Measurements from ENCODE around the gene SLC7A11. TPM values are rescaled to one million over a fixed set of nuclear protein-coding genes. Genes with fewer than 3 reads are reported as not detected.

Gene SLC7A11
- total RNA-seq, 4 donors from 2014 or later: 0.61 to 1.2 (median 0.73) TPM

- TF ChIP-seq POLR2A (IDR thresholded peaks at IDR 0.05) (no peak), CTCF (IDR thresholded peaks at IDR 0.05) (no peak)
- no peak overlapping the region for H3K4me3 ChIP-seq (ENCODE audit: low read depth, poor library complexity, severe bottlenecking)
- intact Hi-C loops (cut with DNase I; ENCODE audit: low total_unique reads): no loop called here
- DNase-seq (ENCODE audit: low spot score in 2 of 2): no peak
- 22 to 24% methylated on average over 3 of the region's 3 CpGs for WGBS, 2 donors
These were observed 33.9 kb upstream of the SLC7A11 start for GRCh38 chr4:138275963-138276621.

DNA sequence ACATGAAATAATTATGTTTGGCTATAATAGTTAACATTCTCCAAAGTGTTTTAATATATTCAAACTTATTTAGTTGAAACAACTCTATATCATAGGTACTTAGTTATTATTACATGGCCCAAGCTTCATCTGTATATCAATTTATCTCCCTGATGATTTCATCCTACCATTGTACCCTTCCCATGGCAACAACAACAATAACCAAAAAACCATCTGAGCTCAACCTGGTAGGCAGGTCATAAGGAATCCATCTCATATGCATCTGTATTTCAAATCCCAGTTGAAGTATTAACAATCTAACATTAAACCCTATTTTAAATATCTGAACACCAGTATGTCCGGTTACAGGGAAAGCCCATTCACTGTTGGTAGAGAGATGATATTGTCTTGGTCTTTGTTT is 33.1 kb upstream of the SLC7A11 start:
- WGBS, 2 donors: 75 to 90% methylated on average over 1 of the region's 1 CpG
- intact Hi-C loops (cut with DNase I; ENCODE audit: low total_unique reads): no loop called here
- TF ChIP-seq CTCF (IDR thresholded peaks at IDR 0.05): no peak
- no peak for TF ChIP-seq POLR2A (IDR thresholded peaks at IDR 0.05)
- no peak overlapping the region for H3K4me3 ChIP-seq (ENCODE audit: low read depth, poor library complexity, severe bottlenecking)
- no peak for DNase-seq (ENCODE audit: low spot score in 2 of 2)

- TF ChIP-seq POLR2A (IDR thresholded peaks at IDR 0.05) (no peak), CTCF (IDR thresholded peaks at IDR 0.05) (no peak)
- H3K4me3 ChIP-seq (ENCODE audit: low read depth, poor library complexity, severe bottlenecking): no peak overlapping the region
- no peak for DNase-seq (ENCODE audit: low spot score in 2 of 2)
- intact Hi-C loops (cut with DNase I; ENCODE audit: low total_unique reads): no loop called here
These were observed 27.0 kb upstream of the SLC7A11 start for GRCh38 chr4:138269175-138269574.

GRCh38 chr4:138267835-138268234 is 25.7 kb upstream of the SLC7A11 start:
- H3K4me3 ChIP-seq (ENCODE audit: low read depth, poor library complexity, severe bottlenecking): no peak overlapping the region
- intact Hi-C loops (cut with DNase I; ENCODE audit: low total_unique reads): no loop called here
- no peak for DNase-seq (ENCODE audit: low spot score in 2 of 2)
- no peak for TF ChIP-seq POLR2A (IDR thresholded peaks at IDR 0.05)
- TF ChIP-seq CTCF (IDR thresholded peaks at IDR 0.05): no peak

GRCh38 chr4:138266948-138267347 is 24.8 kb upstream of the SLC7A11 start:
- no peak for DNase-seq (ENCODE audit: low spot score in 2 of 2)
- no peak for TF ChIP-seq CTCF (IDR thresholded peaks at IDR 0.05)
- TF ChIP-seq POLR2A (IDR thresholded peaks at IDR 0.05): no peak
- 82 to 91% methylated on average over 5 of the region's 5 CpGs for WGBS, 2 donors
- no peak overlapping the region for H3K4me3 ChIP-seq (ENCODE audit: low read depth, poor library complexity, severe bottlenecking)
- intact Hi-C loops (cut with DNase I; ENCODE audit: low total_unique reads): no loop called here

DNA sequence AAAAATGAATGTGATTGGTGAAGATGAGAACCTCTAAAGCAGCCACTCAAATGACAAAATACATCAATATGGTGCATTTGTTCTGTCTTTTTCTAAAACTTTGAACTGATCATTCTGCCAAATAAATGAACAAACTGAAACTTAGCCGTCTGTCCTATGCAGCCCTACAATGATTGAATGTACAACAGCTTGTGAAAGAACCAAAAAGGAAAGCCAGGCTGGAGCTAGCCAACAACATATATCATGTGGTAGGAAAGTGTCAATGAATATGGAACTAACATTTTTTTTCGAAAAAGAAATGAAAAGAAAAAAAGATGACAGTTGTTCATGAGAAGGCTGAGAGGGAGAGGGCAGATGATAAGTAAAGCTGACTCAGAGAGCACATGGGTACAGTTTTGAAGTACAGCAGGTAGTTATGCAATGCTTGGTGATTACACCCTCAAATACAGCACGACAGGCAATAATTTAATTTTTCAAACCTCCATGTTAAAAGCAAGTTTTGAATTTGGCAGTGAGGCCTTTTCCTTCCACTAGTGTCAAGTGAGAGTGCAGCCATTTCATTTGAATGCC is 21.2 kb upstream of the SLC7A11 start:
- intact Hi-C loops (cut with DNase I; ENCODE audit: low total_unique reads): no loop called here
- 36 to 37% methylated on average over 3 of the region's 3 CpGs for WGBS, 2 donors
- DNase-seq (ENCODE audit: low spot score in 2 of 2): no peak
- no peak overlapping the region for H3K4me3 ChIP-seq (ENCODE audit: low read depth, poor library complexity, severe bottlenecking)
- TF ChIP-seq POLR2A (IDR thresholded peaks at IDR 0.05) (no peak), CTCF (IDR thresholded peaks at IDR 0.05) (no peak)

All from lower leg skin (tissue), 4 donors.